ENCODE data around the gene CAPN9.

CAPN9 gene

GRCh38 chr1:230768903-230769570, 21.8 kb downstream of the CAPN9 start:
- DNase-seq (ENCODE audit: low read depth in 3 of 3): no peak

GRCh38 chr1:230770317-230770716, 23.1 kb downstream of the CAPN9 start:
- no peak for DNase-seq (ENCODE audit: low read depth in 3 of 3)

GRCh38 chr1:230771773-230772354, 24.7 kb downstream of the CAPN9 start:
- DNase-seq (ENCODE audit: low read depth in 3 of 3): no peak

- no peak for DNase-seq (ENCODE audit: low read depth in 3 of 3)
These were observed 25.5 kb downstream of the CAPN9 start for GRCh38 chr1:230772457-230773395.

GRCh38 chr1:230773396-230774033, 26.3 kb downstream of the CAPN9 start:
- no peak for DNase-seq (ENCODE audit: low read depth in 3 of 3)

GRCh38 chr1:230778916-230779590, 31.9 kb downstream of the CAPN9 start:
- DNase-seq (ENCODE audit: low read depth in 3 of 3): no peak

GRCh38 chr1:230781131-230781530, 33.9 kb downstream of the CAPN9 start:
- no peak for DNase-seq (ENCODE audit: low read depth in 3 of 3)

GRCh38 chr1:230781594-230781993, 34.4 kb downstream of the CAPN9 start:
- no peak for DNase-seq (ENCODE audit: low read depth in 3 of 3)

GRCh38 chr1:230784163-230784562, 37.0 kb downstream of the CAPN9 start:
- DNase-seq (ENCODE audit: low read depth in 3 of 3): no peak

GRCh38 chr1:230785636-230786384, 38.6 kb downstream of the CAPN9 start:
- DNase-seq (ENCODE audit: low read depth in 3 of 3): no peak

GRCh38 chr1:230786385-230786753, 39.2 kb downstream of the CAPN9 start:
- no peak for DNase-seq (ENCODE audit: low read depth in 3 of 3)

GRCh38 chr1:230787471-230787870, 40.3 kb downstream of the CAPN9 start:
- no peak for DNase-seq (ENCODE audit: low read depth in 3 of 3)

GRCh38 chr1:230788561-230789275, 41.5 kb downstream of the CAPN9 start:
- no peak for DNase-seq (ENCODE audit: low read depth in 3 of 3)

GRCh38 chr1:230790026-230790425, 42.8 kb downstream of the CAPN9 start:
- DNase-seq (ENCODE audit: low read depth in 3 of 3): no peak

GRCh38 chr1:230791986-230792564, 44.9 kb downstream of the CAPN9 start:
- no peak for DNase-seq (ENCODE audit: low read depth in 3 of 3)

- no peak for DNase-seq (ENCODE audit: low read depth in 3 of 3)
These were observed 45.7 kb downstream of the CAPN9 start for GRCh38 chr1:230792691-230793462.

- no peak for DNase-seq (ENCODE audit: low read depth in 3 of 3)
These were observed 46.2 kb downstream of the CAPN9 start for GRCh38 chr1:230793463-230793745.

GRCh38 chr1:230794431-230794830, 47.2 kb downstream of the CAPN9 start:
- DNase-seq (ENCODE audit: low read depth in 3 of 3): no peak

- DNase-seq (ENCODE audit: low read depth in 3 of 3): no peak
These were observed 47.9 kb downstream of the CAPN9 start for GRCh38 chr1:230794871-230795605.
